GM19463 (cell line): ENCODE results near the gene GPR89A.
"Not testable (repeated sequence)": the region's sequence is repeated elsewhere in the genome, so short reads cannot be mapped to it uniquely, and the experiment has no call there.

Experiments used
- ATAC-seq: cut with Tn5 transposase; IDR thresholded peaks from one replicate; pipeline ENCODE4 v1.9.1; 2021; ENCODE audit warnings: mild to moderate bottlenecking, moderate library complexity; ENCODE audit not compliant: unreplicated experiment

Gene GPR89A

DNA sequence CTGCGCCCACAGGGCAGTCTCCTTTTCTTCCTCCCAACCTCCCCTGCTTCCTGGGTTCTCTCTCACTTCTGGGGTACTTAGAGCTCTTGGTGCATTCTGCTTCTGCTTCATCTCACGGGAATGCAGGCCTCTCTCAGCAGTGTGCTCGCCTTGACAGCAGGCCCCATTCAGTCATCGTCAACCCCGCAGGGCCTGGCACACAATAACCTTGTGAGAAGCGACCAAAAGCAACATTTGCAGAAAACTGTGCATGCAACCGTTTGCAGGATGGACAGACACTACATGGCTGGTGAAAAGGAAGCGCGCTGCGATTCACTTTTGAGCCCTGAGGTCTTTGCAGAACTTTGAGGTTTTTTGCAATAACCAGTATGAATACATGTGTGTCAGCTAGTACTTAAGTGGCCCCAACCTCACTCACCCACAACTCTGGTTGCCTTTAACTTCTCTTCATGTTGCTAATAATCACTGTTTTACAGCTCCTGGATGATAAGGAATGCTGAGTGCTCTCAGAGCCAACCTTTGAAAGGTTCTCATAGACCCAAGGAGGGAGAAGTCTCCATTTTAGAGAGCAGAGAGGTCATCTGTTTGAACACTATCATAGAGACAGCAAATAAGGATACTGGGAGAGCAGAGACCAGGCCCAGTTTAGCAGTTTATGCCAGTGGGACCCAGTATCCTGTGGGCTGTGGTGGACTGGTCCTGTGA, 109.0 kb downstream of the GPR89A start:
- no peak for ATAC-seq

DNA sequence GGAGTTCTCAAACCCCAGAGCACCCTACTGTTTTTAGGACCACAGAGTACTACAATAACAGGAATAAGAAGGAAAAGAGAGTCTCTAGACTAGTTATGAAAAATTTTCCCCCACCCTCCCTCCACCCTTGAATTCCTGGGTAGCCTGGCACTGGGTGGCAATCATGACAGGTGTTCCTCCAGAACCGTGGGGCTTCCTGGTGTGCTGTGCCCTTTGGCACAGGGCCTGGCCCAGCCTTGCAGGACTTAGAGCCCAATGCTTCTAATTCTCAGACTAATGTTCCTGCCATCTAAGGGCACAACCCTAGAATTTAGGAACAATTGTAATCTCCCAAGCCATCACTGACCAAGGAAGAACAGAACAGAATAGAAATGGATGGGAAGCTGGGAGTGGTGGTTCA, 110.0 kb downstream of the GPR89A start:
- no peak for ATAC-seq

DNA sequence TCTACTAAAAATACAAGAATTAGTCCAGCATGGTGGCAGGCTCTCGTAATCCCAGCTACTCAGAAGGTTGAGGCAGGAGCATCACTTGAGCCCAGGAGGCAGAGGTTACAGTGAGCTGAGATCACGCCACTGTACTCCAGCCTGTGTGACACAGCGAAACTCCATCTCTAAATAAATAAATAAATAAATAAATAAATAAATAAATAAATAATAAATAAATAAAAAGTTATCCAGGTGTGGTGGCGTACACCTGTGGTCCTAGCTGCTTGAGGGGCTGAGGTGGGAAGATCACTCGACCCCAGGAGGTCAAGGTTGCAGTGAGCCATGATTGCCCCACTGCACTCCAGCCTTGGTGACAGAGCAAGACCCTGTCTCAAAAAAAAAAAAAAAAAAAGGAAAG, 110.7 kb downstream of the GPR89A start:
- ATAC-seq: not testable (repeated sequence)

DNA sequence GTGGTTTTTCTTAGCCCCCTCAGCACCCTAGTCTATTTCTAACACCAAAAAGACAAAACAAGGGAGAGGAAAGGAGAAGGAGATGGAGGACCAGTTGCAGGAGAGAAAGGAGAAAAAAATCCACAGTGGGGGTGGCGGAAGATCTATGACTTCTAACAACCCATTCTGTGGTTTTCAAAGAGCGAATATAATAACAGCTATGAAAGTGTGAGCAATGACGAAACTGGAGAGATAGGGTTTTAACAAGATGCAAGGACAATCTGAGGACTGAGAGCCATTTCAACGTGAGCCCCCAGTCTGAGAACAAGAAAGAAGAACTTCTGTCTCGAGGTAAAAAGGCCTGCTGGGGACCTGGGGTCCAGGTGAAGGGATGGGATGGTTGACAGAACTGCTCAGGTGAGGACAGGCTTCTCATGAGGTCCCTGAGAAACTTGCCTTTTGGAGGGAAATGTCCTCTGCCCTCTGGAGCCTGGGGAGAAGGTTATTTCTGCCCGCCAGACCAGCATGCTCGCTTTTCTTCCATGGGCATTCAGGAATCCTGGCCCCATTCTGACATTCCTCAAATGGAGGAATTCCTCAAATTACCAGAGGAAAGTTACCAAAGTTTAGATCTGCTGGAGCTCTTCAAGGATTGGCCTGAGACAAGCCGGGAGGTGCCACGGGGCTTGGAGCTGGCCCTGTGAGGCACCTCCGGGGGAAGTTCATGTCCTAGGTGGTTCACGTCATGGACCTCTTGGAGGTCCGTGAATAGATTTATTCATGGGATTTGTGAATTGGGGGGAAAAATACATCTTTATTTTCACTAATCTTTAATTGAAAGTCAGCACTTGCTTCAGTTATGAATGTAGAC, 111.7 kb downstream of the GPR89A start, which contains the start of gene CD160:
Gene CD160 (plus strand): TSS at position 270 of the 850 bp plus-strand sequence. CDS start 8,829 bp downstream, outside the sequence.
- no peak for ATAC-seq
